ENCODE results near the gene ZNF383. TPM values are rescaled to one million over a fixed set of nuclear protein-coding genes. Genes with fewer than 3 reads are reported as not detected.

The ZNF383 gene
- total and polyA plus RNA-seq, 9 of the 15 experiments (the other 6 are each of a cell fraction or from before 2014, with no cell fraction given): 2.0 to 8.2 (median 5.3) TPM

- TF ChIP-seq, protein P1, sequence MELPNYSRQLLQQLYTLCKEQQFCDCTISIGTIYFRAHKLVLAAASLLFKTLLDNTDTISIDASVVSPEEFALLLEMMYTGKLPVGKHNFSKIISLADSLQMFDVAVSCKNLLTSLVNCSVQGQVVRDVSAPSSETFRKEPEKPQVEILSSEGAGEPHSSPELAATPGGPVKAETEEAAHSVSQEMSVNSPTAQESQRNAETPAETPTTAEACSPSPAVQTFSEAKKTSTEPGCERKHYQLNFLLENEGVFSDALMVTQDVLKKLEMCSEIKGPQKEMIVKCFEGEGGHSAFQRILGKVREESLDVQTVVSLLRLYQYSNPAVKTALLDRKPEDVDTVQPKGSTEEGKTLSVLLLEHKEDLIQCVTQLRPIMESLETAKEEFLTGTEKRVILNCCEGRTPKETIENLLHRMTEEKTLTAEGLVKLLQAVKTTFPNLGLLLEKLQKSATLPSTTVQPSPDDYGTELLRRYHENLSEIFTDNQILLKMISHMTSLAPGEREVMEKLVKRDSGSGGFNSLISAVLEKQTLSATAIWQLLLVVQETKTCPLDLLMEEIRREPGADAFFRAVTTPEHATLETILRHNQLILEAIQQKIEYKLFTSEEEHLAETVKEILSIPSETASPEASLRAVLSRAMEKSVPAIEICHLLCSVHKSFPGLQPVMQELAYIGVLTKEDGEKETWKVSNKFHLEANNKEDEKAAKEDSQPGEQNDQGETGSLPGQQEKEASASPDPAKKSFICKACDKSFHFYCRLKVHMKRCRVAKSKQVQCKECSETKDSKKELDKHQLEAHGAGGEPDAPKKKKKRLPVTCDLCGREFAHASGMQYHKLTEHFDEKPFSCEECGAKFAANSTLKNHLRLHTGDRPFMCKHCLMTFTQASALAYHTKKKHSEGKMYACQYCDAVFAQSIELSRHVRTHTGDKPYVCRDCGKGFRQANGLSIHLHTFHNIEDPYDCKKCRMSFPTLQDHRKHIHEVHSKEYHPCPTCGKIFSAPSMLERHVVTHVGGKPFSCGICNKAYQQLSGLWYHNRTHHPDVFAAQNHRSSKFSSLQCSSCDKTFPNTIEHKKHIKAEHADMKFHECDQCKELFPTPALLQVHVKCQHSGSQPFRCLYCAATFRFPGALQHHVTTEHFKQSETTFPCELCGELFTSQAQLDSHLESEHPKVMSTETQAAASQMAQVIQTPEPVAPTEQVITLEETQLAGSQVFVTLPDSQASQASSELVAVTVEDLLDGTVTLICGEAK (IDR thresholded peaks at IDR 0.05): no peak
- TF ChIP-seq, protein P1 (CRISPR knock-in tag; IDR thresholded peaks at IDR 0.05): no peak
- no peak for TF ChIP-seq ZBTB34 (CRISPR knock-in tag; IDR thresholded peaks at IDR 0.05)
Measured at GRCh38 chr19:37226248-37226647, 8.2 kb downstream of the ZNF383 start (continued).
